Hematopoietic multipotent progenitor cell treated with erythropoietin and hydrocortisone succinate and interleukin-3 and kit ligand, for 6 days (in vitro differentiated cells): ENCODE measurements around the gene SKOR1.

ENCODE experiments used
- DNase-seq: peaks from one replicate; pipeline ENCODE4 v3.0.0-alpha.2; 2015

The SKOR1 gene, protein sequence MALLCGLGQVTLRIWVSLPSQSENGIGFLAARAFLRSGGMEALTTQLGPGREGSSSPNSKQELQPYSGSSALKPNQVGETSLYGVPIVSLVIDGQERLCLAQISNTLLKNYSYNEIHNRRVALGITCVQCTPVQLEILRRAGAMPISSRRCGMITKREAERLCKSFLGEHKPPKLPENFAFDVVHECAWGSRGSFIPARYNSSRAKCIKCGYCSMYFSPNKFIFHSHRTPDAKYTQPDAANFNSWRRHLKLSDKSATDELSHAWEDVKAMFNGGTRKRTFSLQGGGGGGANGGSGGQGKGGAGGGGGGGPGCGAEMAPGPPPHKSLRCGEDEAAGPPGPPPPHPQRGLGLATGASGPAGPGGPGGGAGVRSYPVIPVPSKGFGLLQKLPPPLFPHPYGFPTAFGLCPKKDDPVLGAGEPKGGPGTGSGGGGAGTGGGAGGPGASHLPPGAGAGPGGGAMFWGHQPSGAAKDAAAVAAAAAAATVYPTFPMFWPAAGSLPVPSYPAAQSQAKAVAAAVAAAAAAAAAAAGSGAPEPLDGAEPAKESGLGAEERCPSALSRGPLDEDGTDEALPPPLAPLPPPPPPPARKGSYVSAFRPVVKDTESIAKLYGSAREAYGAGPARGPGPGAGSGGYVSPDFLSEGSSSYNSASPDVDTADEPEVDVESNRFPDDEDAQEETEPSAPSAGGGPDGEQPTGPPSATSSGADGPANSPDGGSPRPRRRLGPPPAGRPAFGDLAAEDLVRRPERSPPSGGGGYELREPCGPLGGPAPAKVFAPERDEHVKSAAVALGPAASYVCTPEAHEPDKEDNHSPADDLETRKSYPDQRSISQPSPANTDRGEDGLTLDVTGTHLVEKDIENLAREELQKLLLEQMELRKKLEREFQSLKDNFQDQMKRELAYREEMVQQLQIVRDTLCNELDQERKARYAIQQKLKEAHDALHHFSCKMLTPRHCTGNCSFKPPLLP

DNA sequence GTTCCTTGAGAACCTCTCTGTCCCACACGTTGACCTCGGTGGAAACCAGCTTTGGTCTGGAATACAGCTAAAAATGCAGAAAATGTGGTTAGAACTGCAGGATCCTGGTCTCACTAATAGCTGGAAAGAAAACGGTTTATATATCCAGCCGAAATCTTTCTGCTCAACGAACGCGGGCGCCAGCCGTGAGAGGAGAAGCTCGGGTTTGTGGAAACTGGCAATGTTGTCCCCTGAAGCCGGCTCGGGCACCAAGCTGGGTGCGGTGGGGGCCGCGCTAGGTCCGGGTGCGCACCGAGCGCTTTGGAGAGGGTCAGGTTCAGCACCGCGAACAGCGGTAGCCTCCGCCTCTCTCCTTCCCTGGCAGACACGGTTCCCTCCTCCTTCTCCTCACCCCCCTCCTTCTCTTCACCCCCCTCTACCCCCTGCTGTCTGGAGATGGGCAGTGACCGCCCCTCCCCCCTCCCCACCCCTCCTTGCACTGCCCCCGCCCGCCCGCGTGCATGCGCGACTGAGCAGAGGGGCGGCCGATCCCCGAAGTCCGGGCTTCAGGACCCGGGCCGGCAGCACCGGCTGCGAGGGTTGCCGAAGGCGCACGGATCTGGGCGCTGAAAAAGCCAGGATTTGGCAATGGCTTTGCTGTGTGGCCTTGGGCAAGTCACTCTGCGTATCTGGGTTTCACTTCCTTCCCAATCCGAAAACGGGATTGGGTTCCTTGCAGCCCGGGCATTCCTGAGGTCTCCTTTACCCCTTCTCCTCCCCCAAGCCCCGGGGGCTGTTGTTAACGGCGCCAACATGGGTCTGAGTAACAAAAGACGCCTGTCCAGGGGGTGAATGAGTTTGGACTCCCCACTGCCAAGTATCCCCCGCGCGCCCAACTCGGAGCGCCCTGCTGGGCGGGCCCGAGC is at the start of gene SKOR1:
Gene SKOR1, plus strand, starts transcription at position 534 of the 905 bp plus-strand sequence. Its CDS starts 94 bp downstream, at position 628.
- peak; percentile 66 for DNase-seq

DNA sequence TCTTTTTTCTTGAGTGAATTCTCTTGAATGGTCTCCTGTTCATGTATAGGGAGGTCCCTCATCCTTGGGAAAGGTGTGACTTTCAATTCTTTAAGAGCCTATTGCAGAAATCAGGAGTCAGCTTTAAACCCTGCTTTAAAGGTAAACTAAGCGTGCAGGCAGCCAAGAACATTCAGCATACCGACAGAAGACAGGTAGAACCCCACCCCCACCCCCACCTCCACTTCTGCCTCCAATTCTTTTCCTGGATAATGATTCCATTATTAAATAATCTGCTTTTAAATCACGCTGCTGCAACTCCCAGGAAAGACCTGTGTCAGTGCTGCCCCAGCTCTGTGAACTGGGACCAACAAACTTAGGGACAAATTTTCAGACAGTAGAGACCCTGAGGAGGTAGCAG is 49.3 kb upstream of the SKOR1 start:
- no peak for DNase-seq

DNA sequence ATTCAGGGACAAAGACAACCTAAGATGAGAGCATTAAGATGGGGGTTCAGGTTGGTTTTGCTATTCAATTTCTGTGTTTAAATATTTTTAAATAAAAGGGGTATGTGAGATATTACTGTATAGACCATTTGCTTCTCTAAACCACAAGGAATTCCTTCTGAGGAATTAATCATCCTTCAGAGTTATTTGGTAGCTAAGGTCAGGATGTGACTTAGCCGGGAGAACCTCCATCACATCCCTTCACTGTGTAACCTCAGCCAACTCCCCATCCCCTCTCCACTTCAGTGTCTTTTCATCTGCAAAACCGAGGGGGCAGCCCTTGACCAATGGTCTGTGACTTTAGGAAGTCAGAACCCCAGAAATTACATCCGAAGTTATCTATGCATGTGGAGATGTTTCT is 48.7 kb upstream of the SKOR1 start:
- no peak for DNase-seq

DNA sequence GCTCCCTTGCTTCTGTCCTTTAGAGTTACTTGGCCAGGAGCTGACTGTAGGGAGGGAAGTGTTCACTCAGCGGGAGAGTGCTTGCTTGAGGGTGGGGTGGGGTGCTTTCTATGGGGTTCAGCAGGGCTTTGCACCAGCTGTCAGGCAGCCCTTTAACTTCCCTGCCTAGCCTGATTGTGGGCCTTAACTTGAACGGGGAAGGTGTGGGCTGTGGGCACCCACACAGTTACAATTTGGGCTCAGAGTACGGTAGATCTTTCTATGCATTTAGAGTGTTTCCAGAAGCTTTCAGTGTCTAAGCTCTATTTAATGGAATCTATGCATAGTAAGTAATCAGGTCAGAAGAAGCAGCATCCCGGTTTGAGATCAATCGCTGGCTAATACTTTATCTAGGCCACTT is 48.2 kb upstream of the SKOR1 start:
- no peak for DNase-seq

DNA sequence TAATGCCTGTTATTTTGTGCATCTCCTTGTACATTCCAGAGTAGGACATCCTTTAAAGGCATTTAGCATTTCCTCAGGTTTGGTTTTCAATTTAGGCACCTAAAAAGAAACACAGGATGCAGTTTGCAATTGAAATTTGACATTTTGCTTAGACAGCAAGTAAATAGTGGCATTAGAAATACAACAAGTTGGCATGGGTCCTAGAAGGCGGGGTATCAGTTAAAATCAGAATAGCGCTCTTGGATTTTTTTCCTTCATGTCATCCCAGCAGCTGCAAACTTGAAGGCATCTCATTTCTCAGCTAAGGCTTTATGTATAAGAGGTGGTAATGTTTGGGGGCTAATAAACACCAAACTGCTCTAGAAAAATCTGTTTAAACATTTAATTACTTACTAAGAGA is 47.5 kb upstream of the SKOR1 start:
- no peak for DNase-seq

DNA sequence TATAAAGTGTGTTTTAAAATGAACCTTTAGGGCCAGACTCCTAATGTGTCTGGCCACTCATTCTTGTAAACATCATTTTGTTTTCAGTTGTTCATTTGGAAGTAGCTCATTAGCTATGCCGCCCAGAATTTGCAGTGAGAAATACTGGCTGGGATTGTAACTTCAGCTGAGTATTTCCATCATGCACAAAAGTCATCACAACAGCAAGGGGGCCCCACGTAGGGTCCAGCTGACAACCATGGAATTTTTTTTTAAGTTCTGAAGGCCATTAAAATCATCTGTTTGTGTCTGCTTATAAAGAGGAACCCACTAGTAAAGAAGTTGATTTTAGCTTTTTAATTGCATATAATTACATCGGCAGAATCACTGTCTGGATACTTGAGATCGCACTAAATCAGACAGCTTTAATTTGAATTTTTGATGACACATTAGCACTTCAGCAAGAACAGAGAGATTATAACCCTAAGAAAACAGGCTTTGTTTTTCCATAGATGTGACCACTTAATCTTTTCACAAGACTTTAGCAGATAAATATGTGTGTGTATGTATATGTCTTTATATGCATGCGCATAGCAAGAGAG is 46.3 kb upstream of the SKOR1 start:
- DNase-seq = no peak

DNA sequence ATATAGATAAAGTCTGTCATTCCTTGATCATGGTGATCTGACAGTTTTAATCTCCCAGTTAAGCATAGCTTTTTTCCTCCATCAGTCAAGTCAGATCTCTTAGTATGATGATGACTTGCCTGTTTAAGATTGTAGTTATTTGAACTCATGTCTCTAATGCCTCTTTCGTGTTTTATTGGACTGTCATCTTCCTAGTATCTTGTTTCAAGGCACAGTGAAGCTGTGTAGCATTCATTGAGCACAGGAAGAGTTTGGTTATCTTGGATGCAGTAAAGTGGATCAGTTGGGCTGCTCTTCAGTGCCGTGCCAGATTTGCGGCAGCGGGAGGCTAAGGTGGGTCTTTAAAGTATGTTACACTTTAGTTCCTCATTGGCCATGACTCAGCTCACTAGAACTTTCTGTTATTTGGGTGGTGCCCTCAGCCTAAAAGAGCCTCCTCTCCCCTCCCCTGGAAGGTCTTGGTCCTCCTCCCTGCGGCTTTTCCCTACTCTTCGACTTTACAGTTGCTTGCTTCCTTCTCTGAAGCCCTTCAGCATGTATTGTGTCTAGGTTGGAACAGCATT is 45.7 kb upstream of the SKOR1 start:
- peak; percentile 68 for DNase-seq

DNA sequence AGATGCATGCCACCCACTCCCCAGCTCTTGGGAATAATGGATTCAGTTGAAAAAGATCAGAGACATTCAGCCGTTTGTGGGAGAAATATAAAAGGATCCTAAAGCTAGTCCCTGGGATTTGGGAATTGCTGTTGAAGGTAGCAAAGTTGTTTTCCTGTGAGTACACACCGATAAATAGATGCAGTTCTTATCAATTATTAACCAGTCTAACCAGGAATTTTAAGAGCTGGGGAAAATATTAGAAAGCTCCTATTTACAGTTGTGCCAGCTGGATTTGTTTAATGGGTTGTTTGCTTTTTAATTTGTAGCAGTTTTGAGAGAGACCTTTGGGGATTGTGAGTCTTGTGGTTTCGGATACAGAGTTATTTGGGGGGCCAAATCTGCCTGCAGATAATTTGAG is 44.2 kb upstream of the SKOR1 start:
- no peak for DNase-seq

DNA sequence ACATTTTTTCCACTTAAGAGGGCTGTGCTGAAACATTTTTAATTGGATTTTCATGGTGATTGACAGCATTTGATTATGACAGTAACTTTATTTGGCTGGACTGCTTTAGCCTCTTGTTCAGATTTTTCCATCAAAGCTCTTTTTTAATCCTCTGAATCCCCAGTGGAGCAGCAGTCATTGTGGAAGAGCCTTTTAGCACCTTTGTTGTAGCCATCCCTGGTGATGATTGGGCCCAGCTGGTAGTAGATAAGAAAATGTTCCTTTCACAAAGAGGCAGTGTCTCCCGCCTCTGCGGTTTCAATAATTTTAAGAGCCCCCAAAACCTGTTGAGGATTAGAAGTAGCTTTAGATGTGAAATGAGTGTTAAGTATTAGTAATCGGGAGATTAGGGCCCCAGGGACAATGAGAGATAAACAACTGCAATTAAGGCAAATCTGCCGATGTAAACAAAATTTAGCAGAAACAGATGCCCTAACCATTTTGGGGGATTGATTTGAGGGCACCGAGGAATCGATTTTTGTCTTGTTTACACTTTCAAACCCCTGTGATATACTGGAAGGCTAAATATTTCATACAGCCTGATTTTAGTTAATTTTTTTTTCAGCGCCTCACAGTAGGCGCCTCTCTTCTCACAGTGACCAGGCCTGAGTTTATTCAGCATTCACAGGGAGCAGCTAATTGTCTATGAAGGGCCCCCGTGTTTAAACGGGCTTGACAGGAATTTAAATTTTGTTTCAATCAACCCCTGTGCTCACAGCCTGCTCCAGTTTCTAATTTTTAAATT is 43.2 kb upstream of the SKOR1 start:
- DNase-seq = no peak

DNA sequence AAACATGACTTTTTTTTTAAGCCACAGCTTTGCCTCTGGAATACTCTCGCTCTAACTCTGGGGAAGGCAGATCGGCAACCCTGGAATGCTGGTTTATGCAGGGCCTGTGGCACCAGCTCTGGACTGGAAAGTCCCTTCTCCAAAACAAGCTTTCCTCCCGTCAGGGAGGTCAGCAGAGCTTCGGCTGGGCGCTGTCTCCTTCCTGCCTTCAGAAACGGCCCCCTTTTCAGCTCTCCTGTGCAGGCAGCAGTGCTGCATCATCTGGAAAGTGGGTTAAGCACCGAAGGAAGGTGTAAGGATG is 42.7 kb upstream of the SKOR1 start:
- no peak for DNase-seq

DNA sequence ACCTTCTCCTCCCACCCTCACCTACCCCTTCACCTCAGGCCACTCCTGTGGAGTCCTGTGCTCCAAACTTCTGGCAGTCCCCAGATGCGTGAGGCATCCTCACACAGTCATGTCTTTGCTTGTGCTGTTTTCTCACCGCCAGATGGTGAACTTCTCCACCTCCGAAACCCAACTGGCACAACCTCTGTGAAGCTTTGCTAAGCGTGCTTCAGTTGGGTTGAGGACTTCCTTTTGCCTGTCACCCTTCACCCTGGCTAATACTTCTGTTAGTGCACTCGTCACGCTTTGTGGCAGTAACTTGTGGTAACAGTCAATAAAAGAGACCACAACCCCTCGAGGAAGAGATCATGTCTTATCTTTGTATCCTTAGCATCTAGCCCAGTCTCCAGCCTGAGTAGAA is 42.0 kb upstream of the SKOR1 start:
- DNase-seq = peak; percentile 84

DNA sequence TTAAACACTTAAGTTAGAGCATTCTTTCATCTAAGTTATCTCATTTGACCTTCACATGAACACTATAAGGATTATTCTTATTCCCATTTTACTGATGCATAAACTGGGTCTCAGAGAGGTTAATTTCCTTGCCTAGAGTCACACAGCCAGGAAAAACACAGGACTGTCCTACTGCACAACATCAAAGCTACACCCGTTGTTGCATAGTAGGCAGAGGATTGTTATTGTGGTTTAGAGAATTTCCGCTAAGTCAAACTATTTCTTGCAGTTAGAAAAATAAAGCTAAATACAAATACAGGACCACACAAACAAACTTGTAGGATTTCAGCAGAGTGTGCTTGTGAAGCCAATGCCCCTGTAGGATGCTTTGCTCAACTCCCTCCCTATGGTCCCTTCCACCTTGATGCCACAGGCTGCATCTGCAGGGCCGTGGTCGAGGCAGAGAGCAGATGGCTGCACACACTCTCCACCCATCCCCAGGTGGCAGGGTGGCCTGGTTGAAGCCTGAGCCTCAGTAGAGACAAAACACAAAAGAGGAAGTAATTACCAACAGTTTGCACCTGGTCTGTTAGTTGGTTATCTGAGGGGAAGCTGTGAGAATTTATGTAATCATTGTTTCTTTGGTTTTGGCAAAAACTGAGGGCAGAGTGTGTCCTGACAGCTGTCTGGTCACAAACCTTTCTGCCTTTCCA is 41.1 kb upstream of the SKOR1 start:
- DNase-seq = peak; percentile 70

DNA sequence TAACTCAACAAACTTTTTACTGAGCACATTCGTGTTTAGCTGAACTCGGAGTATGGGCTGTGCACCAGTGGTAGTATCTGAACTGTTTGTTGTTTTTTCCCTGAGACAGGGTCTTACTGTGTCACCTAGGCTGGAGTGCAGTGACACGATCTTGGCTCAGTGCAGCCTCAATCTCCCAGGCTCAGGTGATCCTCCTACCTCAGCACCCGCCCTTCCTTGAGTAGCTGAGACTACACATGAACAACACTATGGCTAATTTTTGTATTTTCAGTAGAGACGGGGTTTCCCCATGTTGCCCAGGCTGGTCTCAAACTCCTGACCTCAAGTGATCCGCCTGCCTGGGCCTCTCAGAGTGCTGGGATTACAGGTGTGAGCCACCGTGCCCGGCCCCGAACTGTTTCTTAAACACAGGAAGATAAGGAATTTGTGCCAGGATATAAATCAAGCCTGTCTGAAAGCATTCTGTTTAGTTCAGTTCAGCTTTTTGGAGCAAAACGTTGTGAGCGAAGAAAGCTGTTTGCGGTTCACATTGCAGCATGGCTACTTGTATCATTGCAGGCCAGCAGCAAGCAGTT is 40.4 kb upstream of the SKOR1 start:
- DNase-seq = no peak

DNA sequence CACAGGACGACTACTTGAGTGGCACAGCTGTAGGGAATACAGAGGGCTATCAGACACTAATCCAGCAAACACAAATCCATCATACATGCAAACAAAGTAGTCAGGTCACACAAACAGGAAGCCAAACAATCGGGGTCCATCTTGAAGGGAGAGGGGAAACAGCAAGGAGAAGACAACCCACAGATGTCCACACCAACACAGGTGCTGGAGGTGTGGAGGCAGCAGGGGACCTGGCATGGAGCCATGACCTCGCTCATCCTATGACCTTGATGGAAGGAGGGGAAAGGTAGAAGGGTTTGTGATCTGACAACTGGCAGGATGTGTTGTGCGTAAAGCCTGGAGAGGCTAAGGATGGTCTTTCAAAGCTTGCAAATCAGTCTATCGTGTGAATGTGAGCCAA is 39.9 kb upstream of the SKOR1 start:
- DNase-seq = no peak

DNA sequence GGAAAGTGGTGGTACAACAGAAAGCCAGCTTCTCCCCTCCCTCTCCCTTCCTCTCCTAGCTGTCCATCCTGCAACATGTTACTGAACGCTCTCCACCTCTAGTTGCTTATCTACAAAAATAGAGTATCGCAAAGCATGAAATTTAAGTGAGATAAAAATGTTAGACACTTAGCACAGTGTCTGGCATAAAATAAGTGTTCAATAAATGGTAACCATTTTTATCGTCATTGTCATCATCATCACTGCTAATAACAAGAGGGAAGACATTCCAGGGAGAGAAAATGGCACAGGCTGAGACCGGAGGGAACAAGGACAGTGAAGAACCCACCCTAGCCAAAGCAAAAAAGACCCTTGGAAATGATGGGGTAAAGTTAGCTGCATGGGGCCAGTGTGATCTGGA is 38.7 kb upstream of the SKOR1 start:
- no peak for DNase-seq

DNA sequence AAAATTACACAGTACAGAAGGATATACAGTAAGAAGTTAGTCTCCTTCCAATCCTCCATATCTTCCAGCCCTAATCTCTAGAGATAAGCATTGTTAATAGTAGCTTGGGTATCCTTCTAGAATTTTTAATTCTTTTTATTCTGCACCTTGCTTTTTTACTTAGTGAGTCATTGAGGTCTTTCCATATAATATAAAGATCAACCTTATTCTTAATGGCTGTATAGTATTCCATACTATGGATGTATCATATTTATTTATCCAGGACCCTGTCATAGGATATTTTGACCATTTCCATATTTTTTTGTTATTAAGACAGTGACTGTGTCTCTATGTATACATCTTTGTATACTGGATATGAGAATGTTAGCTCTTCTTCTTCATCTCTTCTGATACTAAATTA is 36.3 kb upstream of the SKOR1 start:
- no peak for DNase-seq

DNA sequence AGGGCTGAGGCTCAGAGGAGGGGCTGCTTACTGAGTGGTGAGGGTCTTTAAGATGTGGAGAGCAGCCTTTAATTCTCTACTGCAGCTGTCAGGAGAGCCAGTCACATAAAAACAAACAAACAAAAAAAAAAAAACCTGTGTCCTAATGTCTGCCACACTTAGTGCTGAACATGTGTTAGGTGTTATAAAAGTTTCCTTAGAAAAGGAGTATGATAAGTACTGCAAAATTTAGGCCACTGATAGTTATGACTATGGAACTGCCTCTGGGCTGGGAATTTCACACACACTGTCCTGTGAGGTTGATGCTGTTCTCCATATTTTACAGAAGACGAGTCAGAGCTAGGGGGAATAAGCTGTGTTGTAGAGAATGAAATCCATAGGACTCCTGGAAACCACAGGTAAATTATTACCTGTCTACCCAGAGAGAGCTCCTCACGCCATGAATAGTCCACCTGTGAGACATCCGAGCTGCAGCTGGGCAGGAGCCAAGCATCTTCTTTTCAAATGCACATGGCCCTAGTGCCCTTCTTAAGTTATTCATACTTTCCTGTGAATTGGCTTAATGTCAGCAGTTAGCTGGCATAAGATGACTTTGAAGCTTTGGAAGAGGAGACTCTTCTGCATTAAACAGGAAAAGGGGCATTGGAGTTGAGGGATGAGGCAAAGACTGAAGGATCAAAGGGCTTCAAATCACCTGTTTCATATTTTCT is 34.5 kb upstream of the SKOR1 start:
- DNase-seq = no peak

DNA sequence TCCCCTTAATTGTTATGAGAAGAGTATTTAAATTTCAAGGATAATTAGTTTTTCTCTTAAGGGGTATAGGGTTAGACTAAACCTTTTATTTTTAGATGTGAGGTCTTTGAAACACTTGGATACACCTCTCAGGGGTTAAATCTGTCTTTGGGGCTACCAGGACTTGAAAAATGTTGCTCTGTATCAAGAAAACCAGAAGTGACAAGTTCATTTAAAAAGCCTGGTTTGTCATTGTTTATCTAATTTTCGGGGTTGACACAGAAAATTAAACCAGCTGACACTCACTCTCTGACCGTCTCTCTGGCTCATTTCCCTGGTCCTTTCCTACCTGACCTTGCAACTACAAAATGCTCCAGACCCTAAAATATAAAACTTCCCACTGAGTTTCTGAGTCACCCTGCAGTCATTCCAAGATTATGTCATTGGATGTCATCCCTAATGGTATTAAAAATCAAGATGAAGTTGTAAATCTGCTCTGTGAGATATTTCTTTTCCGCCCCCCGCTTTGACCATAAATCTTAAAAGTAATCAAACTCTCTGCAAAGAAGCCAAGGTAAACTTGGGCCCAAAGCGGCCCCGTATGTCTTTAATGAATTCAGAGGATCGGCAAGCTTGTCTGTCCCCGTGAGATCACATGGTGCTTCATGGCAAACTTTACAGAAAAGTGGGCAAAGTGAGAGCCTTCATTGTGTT is 32.9 kb upstream of the SKOR1 start:
- no peak for DNase-seq
